Esophagus muscularis mucosa (tissue), 4 donors: ENCODE results near the gene MYCN. TPM values are rescaled to one million over a fixed set of nuclear protein-coding genes. Genes with fewer than 3 reads are reported as not detected.

ENCODE experiments used
- DNase-seq: peaks from one replicate; pipeline ENCODE4 v3.0.0-alpha.2; 2017; ENCODE audit errors: extremely low spot score
- H3K27ac ChIP-seq, 4 donors: fragments of 200-600 bp; sonication (generic); replicated peaks in 1 of 4; 1 replicate in 3 of 4; 2 replicates in 1 of 4; pipeline ENCODE4 v1.5.1; 2016 to 2019; ENCODE audit warnings: mild to moderate bottlenecking in 1 of 4
- H3K27me3 ChIP-seq, 4 donors: fragments of 200-600 bp; sonication (generic); one replicate each; pipeline versions ENCODE4 v1.5.1 to v1.6.0; 2016 to 2019
- H3K36me3 ChIP-seq, 4 donors: fragments of 200-600 bp; sonication (generic); one replicate each; pipeline ENCODE4 v1.5.1; 2016 to 2019
- H3K4me1 ChIP-seq, 4 donors: fragments of 200-600 bp; sonication (generic); one replicate each; pipeline ENCODE4 v1.5.1; 2016 to 2019
- H3K4me3 ChIP-seq, 4 donors: fragments of 200-600 bp; sonication (generic); 1 replicate in 2 of 4; 2 replicates in 2 of 4; pipeline ENCODE4 v1.5.1; 2016 to 2019; ENCODE audit warnings: mild to moderate bottlenecking in 4 of 4, moderate library complexity in 1 of 4
- H3K9me3 ChIP-seq, 4 donors: fragments of 200-600 bp; sonication (generic); 1 replicate in 3 of 4; 2 replicates in 1 of 4; pipeline ENCODE4 v1.5.1; 2016 to 2019
- CTCF ChIP-seq, 3 experiments: fragments of 200-600 bp in 2 of 3; fragments of 450-650 bp in 1 of 3; sonication (generic) in 2 of 3; IDR thresholded peaks; one replicate each; pipeline ENCODE4 v1.5.1; 2017 to 2019; ENCODE audit warnings: antibody characterized with exemption in 3 of 3, mild to moderate bottlenecking in 2 of 3, moderate library complexity in 1 of 3
- EP300 ChIP-seq: sonication (generic); formaldehyde crosslinking; IDR thresholded peaks from one replicate; pipeline ENCODE4 v1.6.1; 2017; ENCODE audit warnings: antibody characterized with exemption
- POLR2A ChIP-seq: fragments of 450-650 bp; IDR thresholded peaks from one replicate; pipeline ENCODE4 v1.6.1; 2017; ENCODE audit warnings: antibody characterized with exemption, moderate library complexity, mild to moderate bottlenecking, low read depth
- POLR2AphosphoS5 ChIP-seq, 2 donors: sonication (generic); formaldehyde crosslinking; IDR thresholded peaks; one replicate each; pipeline ENCODE4 v1.6.1; 2017; ENCODE audit warnings: antibody characterized with exemption in 2 of 2
- WGBS: methylation state at CpG from one replicate; pipeline ENCODE4 v1.1.5; 2018; 5-methylcytosine and 5-hydroxymethylcytosine counted together
- intact Hi-C: fragments of 100-400 bp; cut with DNase I; formaldehyde crosslinking; loops from one replicate; pipeline ENCODE4 v1.15.1; 2023
- total RNA-seq, 4 donors: library from RNA; depleted of rRNA; stranded (reverse); fragments of >200 nt; gene quantifications; one replicate each; pipeline versions ENCODE4 v1.1.0 to v1.2.1, GENCODE V29; 2016

Gene MYCN
- 1 to 10 TPM in 2 of 4 donors, under 1 TPM in 2; 0.83 to 1.2 (median 1.1) TPM for total RNA-seq

GRCh38 chr2:15939854-15940660 is at the start of gene MYCN:
MYCN (plus strand) TSS chr2:15940550; CDS start chr2:15942065, 1,515 bp downstream.
- no peaks in the 10 kb centered on the region for H3K9me3 ChIP-seq
- peaks cover 0 to 55% (median 20%) of the 10 kb centered on the region in 4 donors for H3K27me3 ChIP-seq

GRCh38 chr2:15890936-15891905 is 49.1 kb upstream of the MYCN start:
- Histone ChIP-seq H3K4me3 (no peak overlapping the region), H3K27ac (no peak overlapping the region), H3K36me3 (no peaks in the 10 kb centered on the region), H3K4me1 (peaks cover 0 to 9% (median 0%) of the 10 kb centered on the region in 4 donors), H3K27me3 (no peaks in the 10 kb centered on the region), H3K9me3 (no peaks in the 10 kb centered on the region)
- TF ChIP-seq POLR2AphosphoS5 (IDR thresholded peaks at IDR 0.05) (no peak), EP300 (no peak), CTCF (IDR thresholded peaks at IDR 0.05) (no peak), POLR2A (no peak)
- 81% methylated on average over 15 of the region's 15 CpGs for WGBS
- DNase-seq, result no peak
- intact Hi-C loops, result no loop called here

More at GRCh38 chr2:15939854-15940660, at the start of gene MYCN:
- Histone ChIP-seq H3K27ac (no peak within 1 kb of the TSS), H3K4me3 (peak within 1 kb of the TSS; percentile 47 to 63 (median 51)), H3K4me1 (peaks cover 41 to 49% (median 47%) of the 10 kb centered on the region in 4 donors), H3K36me3 (no peaks in the 10 kb centered on the region)
- TF ChIP-seq POLR2AphosphoS5 (IDR thresholded peaks at IDR 0.05) (no peak), POLR2A (no peak), EP300 (no peak), CTCF (IDR thresholded peaks at IDR 0.05) (peak in 1 of 3 experiments; percentile 20)
- intact Hi-C loops, result loop anchor here (2.0 to 10.0 kb wide), 5 partner anchors 303 to 665 kb away; no protein-coding TSS in a partner anchor
- under 1% methylated on average over 42 of the region's 47 CpGs for WGBS
- DNase-seq, result no peak

- TF ChIP-seq CTCF (IDR thresholded peaks at IDR 0.05) (no peak), POLR2AphosphoS5 (IDR thresholded peaks at IDR 0.05) (no peak), EP300 (no peak), POLR2A (no peak)
- DNase-seq, result no peak
- WGBS, result 35% methylated on average over 8 of the region's 8 CpGs
- no peaks in the 10 kb centered on the region for H3K27me3 ChIP-seq
- intact Hi-C loops, result no loop called here
- H3K4me1 ChIP-seq, result peaks cover 0 to 9% (median 0%) of the 10 kb centered on the region in 4 donors
- H3K27ac ChIP-seq, result no peak overlapping the region
- H3K9me3 ChIP-seq, result peaks cover 0 to 2% (median 0%) of the 10 kb centered on the region in 4 donors
- no peaks in the 10 kb centered on the region for H3K36me3 ChIP-seq
- no peak overlapping the region for H3K4me3 ChIP-seq
Measured at GRCh38 chr2:15892151-15892880, 48.0 kb upstream of the MYCN start.

- no peaks in the 10 kb centered on the region for H3K36me3 ChIP-seq
- no peak for TF ChIP-seq POLR2AphosphoS5 (IDR thresholded peaks at IDR 0.05)
- TF ChIP-seq EP300, result no peak
- no peak for TF ChIP-seq CTCF (IDR thresholded peaks at IDR 0.05)
- no peak for TF ChIP-seq POLR2A
- peaks cover 0 to 9% (median 0%) of the 10 kb centered on the region in 4 donors for H3K4me1 ChIP-seq
- DNase-seq, result no peak
- H3K27me3 ChIP-seq, result no peaks in the 10 kb centered on the region
- no peak overlapping the region for H3K27ac ChIP-seq
- intact Hi-C loops, result no loop called here
- H3K9me3 ChIP-seq, result peaks cover 0 to 9% (median 0%) of the 10 kb centered on the region in 4 donors
- H3K4me3 ChIP-seq, result no peak overlapping the region
Measured at GRCh38 chr2:15893085-15893484, 47.3 kb upstream of the MYCN start.
